Dedifferentiated amniotic fluid mesenchymal stem cell (primary cell): ENCODE data around the gene C9orf72.
A peak's percentile ranks its signal among the peaks of the same experiment; 100 is the strongest.
"Not testable (repeated sequence)": the region's sequence is repeated elsewhere in the genome, so short reads cannot be mapped to it uniquely, and the experiment has no call there.

ENCODE experiments used
- DNase-seq: peaks from one replicate; pipeline ENCODE4 v3.0.0-alpha.2; 2016; ENCODE audit errors: extremely low spot score

The C9orf72 gene, protein sequence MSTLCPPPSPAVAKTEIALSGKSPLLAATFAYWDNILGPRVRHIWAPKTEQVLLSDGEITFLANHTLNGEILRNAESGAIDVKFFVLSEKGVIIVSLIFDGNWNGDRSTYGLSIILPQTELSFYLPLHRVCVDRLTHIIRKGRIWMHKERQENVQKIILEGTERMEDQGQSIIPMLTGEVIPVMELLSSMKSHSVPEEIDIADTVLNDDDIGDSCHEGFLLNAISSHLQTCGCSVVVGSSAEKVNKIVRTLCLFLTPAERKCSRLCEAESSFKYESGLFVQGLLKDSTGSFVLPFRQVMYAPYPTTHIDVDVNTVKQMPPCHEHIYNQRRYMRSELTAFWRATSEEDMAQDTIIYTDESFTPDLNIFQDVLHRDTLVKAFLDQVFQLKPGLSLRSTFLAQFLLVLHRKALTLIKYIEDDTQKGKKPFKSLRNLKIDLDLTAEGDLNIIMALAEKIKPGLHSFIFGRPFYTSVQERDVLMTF

GRCh38 chr9:27572918-27573633 is at the start of gene C9orf72:
C9orf72 (minus strand) TSS chr9:27573481; CDS start chr9:27567120, 6,361 bp downstream.
- DNase-seq: peak; percentile 25

DNA sequence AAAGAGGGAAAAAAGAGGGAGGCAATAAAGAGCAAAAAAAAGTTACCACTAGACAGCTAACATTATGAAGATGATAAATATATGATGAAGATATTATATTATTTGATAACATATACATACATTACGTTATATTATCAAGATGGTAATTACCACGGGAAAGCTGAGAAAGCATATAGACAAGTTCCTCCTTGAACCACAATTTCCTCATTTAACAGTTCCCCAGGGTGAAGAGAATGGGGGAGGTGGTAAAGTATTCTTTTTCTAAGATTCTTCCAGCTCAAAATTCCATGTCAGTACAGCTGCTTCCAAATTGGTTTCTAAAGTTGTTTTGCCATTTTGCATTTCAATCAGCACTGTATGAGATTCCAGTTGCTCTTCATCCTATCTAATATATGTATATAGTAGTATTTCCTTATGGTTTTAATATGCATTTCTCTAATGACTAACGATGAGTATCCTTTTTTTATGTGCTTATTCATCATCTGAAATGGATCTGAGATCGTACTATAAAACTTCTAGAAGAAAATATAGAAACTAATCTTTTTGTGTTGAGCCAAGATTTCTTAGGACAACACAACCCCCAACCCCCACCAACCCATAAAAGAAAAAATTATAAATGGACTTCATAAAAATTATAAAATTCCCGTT is 49.5 kb upstream of the C9orf72 start:
- no peak for DNase-seq

- no peak for DNase-seq
Measured at GRCh38 chr9:27619743-27620142, 46.5 kb upstream of the C9orf72 start.

GRCh38 chr9:27618066-27618465 is 44.8 kb upstream of the C9orf72 start:
- no peak for DNase-seq

DNA sequence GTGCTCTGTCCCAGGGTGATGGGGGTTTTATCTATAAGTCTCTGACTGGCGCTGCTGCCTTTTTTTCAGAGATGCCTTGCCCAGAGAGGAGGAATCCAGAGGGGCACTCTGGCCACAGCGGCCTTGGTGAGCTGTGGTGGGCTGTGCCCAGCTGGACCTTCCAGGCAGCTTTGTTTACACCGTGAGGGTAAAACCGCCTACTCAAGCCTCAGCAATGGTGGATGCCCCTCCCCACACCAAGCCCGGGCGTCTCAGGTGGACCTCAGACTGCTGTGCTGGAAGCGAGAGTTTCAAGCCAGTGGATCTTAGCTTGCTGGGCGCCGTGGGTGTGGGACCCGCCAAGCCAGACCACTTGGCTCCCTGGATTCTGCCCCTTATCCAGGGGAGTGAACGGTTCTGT is 41.3 kb upstream of the C9orf72 start:
- no peak for DNase-seq

DNA sequence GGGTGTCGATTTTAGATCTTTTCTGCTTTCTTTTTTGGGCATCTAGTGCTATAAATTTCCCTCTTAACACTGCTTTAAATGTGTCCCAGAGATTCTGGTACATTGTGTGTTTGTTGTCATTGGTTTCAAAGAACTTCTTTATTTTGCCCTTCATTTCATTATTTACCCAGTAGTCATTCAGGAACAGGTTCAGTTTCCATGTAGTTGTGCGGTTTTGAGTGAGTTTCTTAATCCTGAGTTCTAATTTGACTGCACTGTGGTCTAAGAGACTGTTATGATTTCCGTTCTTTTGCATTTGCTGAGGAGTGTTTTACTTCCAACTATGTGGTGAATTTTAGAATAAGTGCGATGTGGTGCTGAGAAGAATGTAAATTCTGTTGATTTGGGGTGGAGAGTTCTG is 38.8 kb upstream of the C9orf72 start:
- not testable (repeated sequence) for DNase-seq

DNA sequence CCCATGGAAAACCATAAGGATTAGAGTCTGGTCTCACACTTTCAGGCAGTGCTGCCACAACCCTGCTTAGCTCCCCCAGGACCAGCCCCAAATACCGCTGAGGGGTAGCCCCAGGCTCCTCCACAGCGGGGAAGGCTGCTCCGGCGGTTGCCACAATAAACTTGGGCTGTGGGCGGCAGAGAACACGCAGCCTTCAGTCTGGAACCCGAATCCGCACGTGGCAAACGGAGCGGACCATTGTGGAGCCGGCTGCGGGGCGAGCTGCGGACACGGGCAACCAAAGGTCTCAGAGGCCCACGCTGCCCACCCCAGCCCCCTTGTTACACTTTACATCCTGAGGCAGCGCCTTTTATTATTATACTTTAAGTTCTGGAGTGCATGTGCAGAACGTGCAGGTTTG is 37.3 kb upstream of the C9orf72 start:
- DNase-seq: no peak

GRCh38 chr9:27602954-27603353 is 29.7 kb upstream of the C9orf72 start:
- DNase-seq: no peak

- DNase-seq: no peak
Measured at GRCh38 chr9:27602142-27602861, 29.0 kb upstream of the C9orf72 start.

- DNase-seq: no peak
Measured at GRCh38 chr9:27601396-27601795, 28.1 kb upstream of the C9orf72 start.

GRCh38 chr9:27600256-27600655 is 27.0 kb upstream of the C9orf72 start:
- DNase-seq: no peak

- DNase-seq: no peak
Measured at GRCh38 chr9:27599870-27600238, 26.6 kb upstream of the C9orf72 start.

DNA sequence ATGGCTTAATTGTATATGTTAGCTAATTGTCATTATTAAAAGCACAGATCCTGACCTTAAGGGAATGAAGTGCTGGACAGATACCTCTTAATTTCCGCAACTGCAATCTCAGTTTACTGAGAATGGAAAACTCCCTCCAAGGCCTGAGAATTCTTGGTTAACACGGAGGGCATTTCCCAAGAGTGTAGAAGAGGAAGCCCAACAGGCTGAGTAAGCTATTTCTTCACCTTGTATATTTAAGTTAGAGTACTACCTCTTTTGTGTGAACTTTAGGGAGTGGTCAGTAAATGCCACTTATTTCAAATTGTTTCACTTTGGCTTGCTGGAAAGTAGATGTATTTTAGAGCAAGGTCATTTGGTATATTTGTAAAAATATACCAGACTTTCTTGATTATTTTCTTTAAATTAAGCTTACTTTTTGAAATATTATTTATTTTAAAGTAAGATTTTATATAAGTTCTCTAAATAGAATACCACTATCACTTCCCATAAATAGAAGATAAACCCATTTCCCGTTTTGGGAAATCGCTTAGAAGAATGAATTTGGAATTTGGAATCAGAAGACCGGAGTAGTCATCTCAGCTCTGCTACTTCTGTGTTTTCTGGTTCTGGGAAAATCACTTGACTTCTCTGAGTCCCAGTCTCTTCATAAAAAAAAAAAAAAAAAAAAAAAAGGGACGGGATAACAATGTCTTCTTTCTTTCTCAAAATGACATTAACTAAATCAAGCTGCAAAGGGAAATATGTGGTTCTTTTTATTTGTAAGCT is 26.0 kb upstream of the C9orf72 start:
- no peak for DNase-seq

GRCh38 chr9:27595733-27596132 is 22.5 kb upstream of the C9orf72 start:
- DNase-seq: no peak

DNA sequence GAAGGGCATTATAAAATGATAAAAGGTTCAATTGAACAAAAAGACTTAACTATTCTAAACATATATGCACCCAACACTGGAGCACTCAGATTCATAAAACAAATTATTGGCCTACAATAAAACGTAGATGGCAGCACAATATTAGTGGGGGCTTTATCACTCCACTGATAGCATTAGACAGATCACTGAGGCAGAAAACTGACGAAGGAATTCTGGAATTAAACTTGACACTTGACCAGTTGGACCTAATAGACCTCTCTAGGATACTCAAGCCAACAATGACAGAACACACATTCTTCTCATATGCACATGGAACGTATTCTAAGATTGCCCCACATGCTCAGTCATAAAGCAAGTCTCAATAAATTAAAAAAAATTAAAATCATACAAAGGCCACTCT is 18.4 kb upstream of the C9orf72 start:
- DNase-seq: no peak

GRCh38 chr9:27591093-27591492 is 17.8 kb upstream of the C9orf72 start:
- no peak for DNase-seq

DNA sequence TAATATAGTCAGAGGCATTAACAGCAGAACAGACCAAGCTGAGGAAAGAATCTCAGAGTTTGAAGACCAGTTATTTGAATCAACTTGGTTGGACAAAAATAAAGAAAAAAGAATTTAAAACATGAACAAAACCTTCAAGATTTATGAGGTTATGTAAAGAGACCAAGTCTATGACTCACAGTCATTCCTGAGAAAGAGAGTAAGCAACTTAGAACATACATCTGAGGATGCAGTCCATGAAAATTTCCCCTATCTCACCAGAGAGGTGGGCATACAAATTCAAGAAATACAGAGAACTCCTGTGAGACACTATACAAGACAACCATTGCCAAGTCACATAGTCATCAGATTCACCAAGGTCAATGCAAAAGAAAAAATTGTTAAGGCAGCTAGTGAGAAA is 17.4 kb upstream of the C9orf72 start:
- DNase-seq: no peak

GRCh38 chr9:27589462-27589861 is 16.2 kb upstream of the C9orf72 start:
- DNase-seq: no peak

- DNase-seq: no peak
Measured at GRCh38 chr9:27586304-27586703, 13.0 kb upstream of the C9orf72 start.

GRCh38 chr9:27584931-27585330 is 11.7 kb upstream of the C9orf72 start:
- DNase-seq: no peak

- DNase-seq: no peak
Measured at GRCh38 chr9:27582794-27583193, 9.5 kb upstream of the C9orf72 start.
